Pons (tissue), 1 donor: ENCODE results near the gene TPSAB1.
"Not testable (repeated sequence)": the region's sequence is repeated elsewhere in the genome, so short reads cannot be mapped to it uniquely, and the experiment has no call there.

Experiments
- DNase-seq: peaks from one replicate; pipeline ENCODE4 v3.0.0-alpha.2; 2016; ENCODE audit warnings: low spot score

Gene TPSAB1

DNA sequence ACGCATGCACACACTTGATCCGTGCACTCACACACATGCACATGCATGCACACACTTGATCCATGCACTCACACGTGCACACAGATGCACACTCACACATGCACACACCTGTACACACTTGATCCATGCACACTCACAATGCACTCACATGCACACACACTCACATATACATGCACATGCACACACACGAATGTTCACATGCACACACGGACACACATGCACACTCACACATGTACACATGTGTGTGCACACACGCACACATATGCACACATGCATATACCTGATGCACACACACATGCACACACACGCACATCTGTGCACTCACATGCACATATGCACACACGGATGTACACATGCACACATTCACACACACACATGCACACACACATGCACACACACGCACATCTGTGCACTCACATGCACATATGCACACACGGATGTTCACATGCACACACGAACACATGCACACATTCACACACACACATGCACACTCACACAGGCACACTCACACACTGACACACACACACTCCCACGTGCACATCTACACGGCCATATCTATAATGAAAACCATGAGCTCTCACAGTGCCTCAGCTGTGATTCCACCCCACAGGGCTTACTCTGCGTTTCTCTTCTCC is 7.5 kb downstream of the TPSAB1 start:
- not testable (repeated sequence) for DNase-seq

- DNase-seq: not testable (repeated sequence)
Measured at GRCh38 chr16:1249031-1249755, 8.7 kb downstream of the TPSAB1 start.

DNA sequence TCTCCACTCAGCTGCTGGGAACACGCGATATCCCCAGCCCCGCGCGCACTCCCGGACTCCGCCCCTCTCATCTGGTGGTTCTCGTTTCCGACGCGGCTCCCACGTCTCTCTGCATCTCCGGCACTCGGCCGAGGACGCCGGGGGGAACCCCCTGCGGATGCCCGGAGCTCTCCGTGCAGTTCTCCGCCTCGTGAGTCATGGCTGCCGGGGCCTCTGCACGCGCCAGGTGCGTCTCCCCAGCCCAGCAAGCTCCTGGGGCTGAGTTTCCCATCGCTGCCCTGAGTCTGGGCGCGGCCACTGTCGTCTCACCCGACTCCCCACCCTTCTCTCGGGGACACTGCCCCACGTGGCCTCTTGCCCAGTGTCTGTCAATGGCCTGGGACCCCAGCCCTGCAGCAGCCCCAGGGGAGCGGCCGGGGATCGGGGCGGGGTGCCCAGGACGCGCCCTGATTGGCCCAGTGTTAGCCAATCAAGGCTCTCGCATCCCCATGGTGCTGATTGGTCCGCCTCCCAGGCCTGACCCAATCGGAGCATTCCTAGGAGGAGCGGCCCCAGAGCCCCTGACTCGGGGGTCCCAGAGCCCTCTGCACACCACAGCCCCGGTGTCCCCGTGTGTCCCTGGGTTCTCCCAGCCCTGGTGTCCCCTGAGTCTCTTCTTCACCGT is 13.3 kb downstream of the TPSAB1 start:
- DNase-seq: not testable (repeated sequence)

DNA sequence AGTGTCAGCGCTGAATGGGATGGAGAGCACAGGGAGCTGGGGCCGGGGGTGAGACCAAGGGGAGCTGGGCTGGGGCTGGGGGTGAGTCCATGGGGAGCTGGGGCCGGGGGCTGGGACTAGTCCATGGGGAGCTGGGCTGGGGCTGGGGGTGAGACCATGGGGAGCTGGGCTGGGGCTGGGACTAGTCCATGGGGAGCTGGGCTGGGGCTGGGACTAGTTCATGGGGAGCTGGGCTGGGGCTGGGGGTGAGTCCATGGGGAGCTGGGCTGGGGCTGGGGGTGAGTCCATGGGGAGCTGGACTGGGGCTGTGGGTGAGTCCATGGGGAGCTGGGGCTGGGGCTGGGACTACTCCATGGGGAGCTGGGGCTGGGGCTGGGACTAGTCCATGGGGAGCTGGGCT is 14.3 kb downstream of the TPSAB1 start:
- not testable (repeated sequence) for DNase-seq

GRCh38 chr16:1255276-1256122 is 15.0 kb downstream of the TPSAB1 start, which contains the start of gene TPSD1:
Gene TPSD1 (plus strand): TSS chr16:1256069. CDS start chr16:1256281, 212 bp downstream.
- not testable (repeated sequence) for DNase-seq

DNA sequence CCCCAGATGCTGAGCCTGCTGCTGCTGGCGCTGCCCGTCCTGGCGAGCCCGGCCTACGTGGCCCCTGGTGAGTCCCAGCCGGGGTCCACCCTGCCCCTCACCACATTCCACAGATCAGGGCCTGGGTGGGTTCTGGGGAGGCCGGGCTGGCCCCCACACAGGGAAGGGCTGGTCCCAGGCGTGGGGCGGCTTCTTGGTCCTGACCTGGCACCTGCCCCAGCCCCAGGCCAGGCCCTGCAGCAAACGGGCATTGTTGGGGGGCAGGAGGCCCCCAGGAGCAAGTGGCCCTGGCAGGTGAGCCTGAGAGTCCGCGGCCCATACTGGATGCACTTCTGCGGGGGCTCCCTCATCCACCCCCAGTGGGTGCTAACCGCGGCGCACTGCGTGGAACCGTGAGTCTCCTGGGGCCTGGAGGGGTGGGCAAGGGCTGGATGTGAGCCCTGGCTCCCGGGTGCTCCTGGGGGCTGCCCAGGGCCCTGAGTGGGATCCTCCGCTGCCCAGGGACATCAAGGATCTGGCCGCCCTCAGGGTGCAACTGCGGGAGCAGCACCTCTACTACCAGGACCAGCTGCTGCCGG is 15.9 kb downstream of the TPSAB1 start:
- not testable (repeated sequence) for DNase-seq

DNA sequence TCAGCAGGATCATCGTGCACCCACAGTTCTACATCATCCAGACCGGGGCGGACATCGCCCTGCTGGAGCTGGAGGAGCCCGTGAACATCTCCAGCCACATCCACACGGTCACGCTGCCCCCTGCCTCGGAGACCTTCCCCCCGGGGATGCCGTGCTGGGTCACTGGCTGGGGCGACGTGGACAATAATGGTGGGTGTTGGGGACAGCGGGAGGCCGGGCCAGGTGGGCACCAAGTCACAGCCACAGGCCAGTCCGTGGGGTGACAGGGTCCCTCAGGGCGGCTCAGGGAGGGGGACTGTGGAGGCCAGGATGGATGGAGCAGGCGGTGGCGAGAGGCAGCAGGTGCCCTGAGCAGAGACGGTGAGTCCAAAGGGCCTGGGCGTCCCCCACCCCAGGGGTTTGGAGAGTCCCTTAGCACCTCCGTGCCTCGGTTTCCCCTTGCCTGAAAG is 16.4 kb downstream of the TPSAB1 start:
- DNase-seq: no peak

DNA sequence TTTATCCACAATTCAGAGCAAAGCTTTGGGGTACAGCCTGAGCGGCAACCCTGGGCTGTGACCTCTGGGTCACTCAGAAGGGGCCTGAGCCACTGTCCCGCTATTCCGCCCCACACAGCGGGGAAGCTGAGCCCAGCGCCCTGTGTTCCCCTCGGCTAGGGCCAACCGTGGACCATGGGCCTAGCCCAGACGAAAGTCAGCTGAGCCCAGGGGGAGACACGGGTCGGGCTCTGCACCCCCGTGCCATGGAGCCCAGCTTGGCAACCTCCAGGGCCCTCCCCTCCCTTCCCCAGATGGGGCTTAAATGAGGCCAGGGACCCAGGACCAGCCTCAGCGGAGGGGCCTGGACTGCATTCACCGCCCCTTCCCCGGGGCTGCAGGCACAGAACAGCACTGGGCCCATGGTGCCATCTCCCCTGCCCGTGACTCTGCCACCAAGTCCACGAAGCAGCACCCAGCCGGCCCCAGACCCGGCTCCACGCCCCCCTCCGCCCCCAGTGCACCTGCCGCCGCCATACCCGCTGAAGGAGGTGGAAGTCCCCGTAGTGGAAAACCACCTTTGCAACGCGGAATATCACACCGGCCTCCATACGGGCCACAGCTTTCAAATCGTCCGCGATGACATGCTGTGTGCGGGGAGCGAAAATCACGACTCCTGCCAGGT is 17.2 kb downstream of the TPSAB1 start:
- no peak for DNase-seq

DNA sequence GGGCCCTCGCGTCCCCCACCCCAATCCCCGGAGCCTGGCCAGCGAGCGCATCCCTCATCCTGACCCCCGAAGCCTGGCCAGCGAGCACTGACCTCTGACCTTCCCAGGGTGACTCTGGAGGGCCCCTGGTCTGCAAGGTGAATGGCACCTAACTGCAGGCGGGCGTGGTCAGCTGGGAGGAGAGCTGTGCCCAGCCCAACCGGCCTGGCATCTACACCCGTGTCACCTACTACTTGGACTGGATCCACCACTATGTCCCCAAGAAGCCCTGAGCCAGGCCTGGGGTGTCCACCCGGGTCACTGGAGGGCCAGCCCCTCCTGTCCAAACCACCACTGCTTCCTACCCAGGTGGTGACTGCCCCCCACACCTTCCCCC is 17.7 kb downstream of the TPSAB1 start:
- no peak for DNase-seq

- DNase-seq: no peak
Measured at GRCh38 chr16:1258906-1259759, 18.6 kb downstream of the TPSAB1 start.

DNA sequence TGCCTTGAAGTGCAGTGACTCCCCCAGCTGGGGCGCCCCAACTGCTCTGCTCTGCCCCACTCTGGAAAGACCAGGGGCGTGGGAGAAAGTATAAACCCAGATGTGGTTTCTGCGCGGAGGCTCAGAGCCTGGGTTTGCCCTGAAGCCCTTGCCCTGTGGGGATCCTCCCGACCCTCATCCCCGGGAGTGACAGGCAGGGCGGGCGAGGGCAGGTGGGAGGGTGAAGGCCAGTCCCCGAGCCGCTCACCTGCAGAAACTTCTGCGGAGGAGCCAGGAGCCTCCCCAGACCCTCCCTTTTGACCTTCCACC is 19.2 kb downstream of the TPSAB1 start:
- no peak for DNase-seq

- DNase-seq: no peak
Measured at GRCh38 chr16:1260101-1260680, 19.7 kb downstream of the TPSAB1 start.

- DNase-seq: no peak
Measured at GRCh38 chr16:1261131-1261892, 20.8 kb downstream of the TPSAB1 start.

DNA sequence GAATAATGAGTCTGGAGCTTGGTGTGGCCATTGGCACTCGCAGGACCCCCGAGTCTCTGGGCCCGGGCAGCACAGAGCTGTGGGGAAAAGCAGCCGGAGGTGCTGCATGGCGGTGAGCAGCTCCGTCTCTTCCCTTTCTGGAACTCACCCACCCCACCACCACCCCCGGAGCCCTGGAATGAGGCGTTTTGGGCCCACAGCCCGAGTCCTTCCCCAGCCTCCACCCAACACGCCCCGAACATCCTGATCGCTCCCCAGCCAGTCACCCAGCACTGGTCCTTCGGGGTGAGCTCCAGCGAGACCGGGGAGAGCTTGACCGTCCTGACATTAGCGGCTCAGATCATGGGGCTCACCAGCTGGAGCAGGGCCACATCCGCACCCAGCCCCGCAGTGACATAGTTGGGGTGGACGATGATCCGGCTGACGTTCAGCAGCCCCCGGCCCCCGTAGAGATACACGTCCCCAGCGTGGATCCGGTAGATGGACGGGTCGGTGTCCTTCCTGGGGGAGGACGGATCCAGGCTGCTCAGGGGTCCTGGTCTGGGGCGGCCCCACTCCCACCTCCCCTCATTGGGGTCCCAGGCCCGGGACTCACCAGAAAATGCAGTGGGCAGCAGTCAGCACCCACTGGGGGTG is 21.8 kb downstream of the TPSAB1 start:
- DNase-seq: no peak

- DNase-seq: no peak
Measured at GRCh38 chr16:1262846-1263221, 22.3 kb downstream of the TPSAB1 start.

DNA sequence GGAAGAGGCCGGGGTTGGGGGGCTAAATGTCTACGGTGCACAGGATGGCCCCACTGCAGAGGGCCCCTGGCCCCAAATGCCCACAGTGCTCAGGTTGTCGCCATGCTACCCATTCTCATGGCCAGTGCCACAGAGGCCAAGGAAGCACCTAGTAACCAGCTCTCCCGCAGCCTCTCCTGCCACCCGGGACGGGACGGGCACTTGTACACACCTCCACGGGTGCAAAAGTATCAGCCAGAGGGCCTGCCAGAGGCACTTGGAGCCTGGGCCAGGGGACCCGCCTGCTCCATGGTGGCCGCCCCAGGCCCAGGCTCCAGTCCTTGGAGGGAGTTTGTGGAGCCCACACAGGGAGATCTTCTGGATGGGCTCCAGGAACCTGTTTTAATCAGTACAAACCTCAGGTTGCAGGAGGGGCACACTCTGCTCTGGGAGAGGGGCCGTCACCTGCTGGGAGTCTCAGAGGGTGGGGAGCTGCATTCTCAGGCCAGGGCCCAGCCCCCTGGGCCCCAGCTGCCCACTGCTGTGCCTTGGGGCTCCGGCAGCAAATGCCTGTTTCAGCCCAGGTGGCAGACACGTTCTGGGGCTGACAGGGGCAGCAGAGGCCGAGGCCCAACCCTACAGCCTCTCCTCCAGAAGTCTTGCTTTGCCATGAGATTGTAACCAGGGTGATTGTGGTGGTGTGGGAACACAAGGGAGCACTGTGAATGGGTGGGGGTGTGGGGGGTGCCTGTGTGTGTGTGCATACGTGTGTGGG is 23.3 kb downstream of the TPSAB1 start:
- DNase-seq: no peak

DNA sequence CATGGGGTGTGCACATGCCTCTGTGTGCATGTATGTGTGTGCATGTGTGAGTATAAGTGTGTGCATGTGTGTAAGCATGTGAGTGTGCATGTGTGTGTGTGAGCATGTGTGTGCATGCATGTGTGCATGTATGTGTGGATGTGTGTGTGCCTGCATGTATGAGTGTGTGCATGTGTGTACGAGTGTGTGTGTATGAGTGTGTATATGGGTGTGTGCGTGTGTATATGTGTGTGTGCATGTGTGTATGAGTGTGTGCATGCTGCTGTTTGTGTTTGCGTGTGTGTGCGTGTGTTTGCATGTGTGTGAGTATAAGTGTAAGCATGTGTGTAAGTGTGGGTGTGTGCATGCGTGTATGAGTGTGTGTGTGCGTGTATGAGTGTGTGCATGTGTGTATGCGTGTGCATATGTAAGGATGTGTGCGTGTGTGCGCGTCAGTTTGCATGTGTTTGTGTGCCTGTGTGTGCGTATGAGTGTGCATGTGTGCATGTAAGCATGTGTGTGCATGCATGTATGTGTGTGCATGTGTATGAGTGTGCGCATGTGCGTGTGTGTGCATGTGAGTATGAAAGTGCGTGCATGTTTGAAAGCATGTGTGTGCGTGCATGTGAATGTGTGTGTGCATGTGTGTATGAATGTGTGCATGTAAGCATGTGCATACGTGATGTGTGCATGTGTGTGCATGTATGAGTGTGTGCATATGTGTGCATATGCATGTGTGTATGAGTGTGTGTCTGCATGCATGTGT is 24.0 kb downstream of the TPSAB1 start:
- DNase-seq: no peak
